Measurements from ENCODE around the gene HK1.

DNA sequence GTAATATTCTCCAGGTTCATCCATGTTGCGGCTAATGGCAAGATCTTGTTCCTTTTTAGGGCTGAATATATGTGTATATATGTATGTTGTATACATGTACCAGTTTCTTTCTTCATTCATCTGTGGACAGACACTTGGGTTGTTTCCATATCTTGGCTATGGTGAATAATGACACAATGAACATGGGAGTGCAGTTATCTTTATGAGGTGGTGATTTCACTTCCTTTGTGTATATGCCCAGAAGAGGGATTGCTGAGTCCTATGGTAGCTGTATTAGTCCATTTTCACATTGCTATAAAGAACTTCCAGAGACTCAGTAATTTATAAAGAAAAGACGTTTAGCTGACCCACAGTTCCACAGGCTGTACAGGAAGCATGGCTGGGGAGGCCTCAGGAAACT, 155.9 kb downstream of the HK1 start:
- TF ChIP-seq CTCF (IDR thresholded peaks at IDR 0.05; ENCODE audit: poor library complexity) (no peak), EZH2phosphoT487 (IDR thresholded peaks at IDR 0.05; ENCODE audit: low read depth, severe bottlenecking, unreplicated experiment) (no peak), EZH2 (IDR thresholded peaks at IDR 0.05; ENCODE audit: borderline replicate concordance) (no peak)

Measured in hepatocyte (in vitro differentiated cells).